Psoas muscle (tissue), 8 donors: ENCODE results near the gene MACROH2A1. TPM values are rescaled to one million over a fixed set of nuclear protein-coding genes. Genes with fewer than 3 reads are reported as not detected.

Experiments
- ATAC-seq, 4 donors: fragments of 200-7000 bp; cut with Tn5 transposase; one replicate each; pipeline ENCODE4 v1.9.1; 2020; ENCODE audit warnings: moderate library complexity in 3 of 4, mild to moderate bottlenecking in 2 of 4
- DNase-seq, 2 donors: peaks; one replicate each; pipeline ENCODE4 v3.0.0-alpha.2; 2020
- H3K27ac ChIP-seq: fragments of 200-600 bp; one replicate; pipeline ENCODE4 v1.8.0; 2022
- H3K27me3 ChIP-seq, 3 donors: fragments of 200-600 bp in 1 of 3; one replicate each; pipeline versions ENCODE4 v1.6.1 to v1.8.0; 2013 to 2022; ENCODE audit warnings: low read length in 2 of 3, mild to moderate bottlenecking in 2 of 3, moderate library complexity in 1 of 3; ENCODE audit not compliant: insufficient read depth in 3 of 3
- H3K36me3 ChIP-seq, 2 donors: fragments of 200-600 bp in 1 of 2; one replicate each; pipeline versions ENCODE4 v1.6.1 to v1.8.0; 2013 to 2022; ENCODE audit warnings: low read depth in 1 of 2, mild to moderate bottlenecking in 1 of 2, moderate library complexity in 1 of 2; ENCODE audit not compliant: insufficient read depth in 1 of 2
- H3K4me1 ChIP-seq: fragments of 200-600 bp; one replicate; pipeline ENCODE4 v1.8.0; 2022
- H3K4me3 ChIP-seq: fragments of 200-600 bp; one replicate; pipeline ENCODE4 v1.8.0; 2022; ENCODE audit warnings: mild to moderate bottlenecking
- H3K9me3 ChIP-seq: fragments of 200-600 bp; one replicate; pipeline ENCODE4 v1.8.0; 2022
- CTCF ChIP-seq: fragments of 200-600 bp; IDR thresholded peaks from one replicate; pipeline ENCODE4 v1.8.0; 2022; ENCODE audit warnings: antibody characterized with exemption
- WGBS, 3 donors: extraction: QIAGEN DNeasy Blood & Tissue Kit; methylation state at CpG; one replicate each; pipeline versions ENCODE4 v1.1.6 to v1.1.7; 2013; 5-methylcytosine and 5-hydroxymethylcytosine counted together
- intact Hi-C, 2 donors: fragments of 100-400 bp; cut with DNase I; formaldehyde crosslinking; loops; one replicate each; pipeline versions ENCODE4 v1.11.0 to v1.14.2; 2022
- polyA plus RNA-seq, 3 donors: library from polyadenylated mRNA; stranded (reverse); fragments of 200-250 nt; gene quantifications; one replicate each; pipeline ENCODE4 v1.2.3, GENCODE V29; 2013
- total RNA-seq, 4 donors: library from RNA; stranded (reverse); fragmentation: NEBNext Ultra II Directional in 2 of 4; extraction: Animal tissue kit (Norgen Biotek cat#: 25700) in 2 of 4; gene quantifications; one replicate each; pipeline versions ENCODE4 v1.2.1 to v1.2.4, GENCODE V29; 2021 to 2023
- donor health status: healthy with polysubstance abuse.
- donor health status: DM: no; HTN: no; CAD: no; lungs with moderate emphysema.
- donor health status: Bipolar disorder and iron deficiency.
- donor health status: healthy.
- donor health status: DM: yes; HTN: yes; CAD: no.
- donor health status: DM: no; HTN: no; CAD: no.
- donor health status: DM: no; HTN: no; CAD: no.
- donor health status: DM: yes; HTN: yes; CAD: no.

Gene MACROH2A1
- total and polyA plus RNA-seq, 7 donors = 57.8 to 127 (median 85.7) TPM

- Histone ChIP-seq H3K27me3 (no peaks in the 10 kb centered on the region), H3K9me3 (no peaks in the 10 kb centered on the region), H3K4me1 (peaks cover 5% of the 10 kb centered on the region), H3K36me3 (no peaks in the 10 kb centered on the region), H3K27ac (no peak overlapping the region), H3K4me3 (no peak overlapping the region)
- ATAC-seq = no peak
- intact Hi-C loops = no loop called here
- TF ChIP-seq CTCF = no peak
- 87 to 92% (median 88%) methylated on average over 8 of the region's 8 CpGs for WGBS, 3 donors
- DNase-seq = no peak
These were observed 75.8 kb downstream of the MACROH2A1 start for GRCh38 chr5:135323227-135323626.

DNA sequence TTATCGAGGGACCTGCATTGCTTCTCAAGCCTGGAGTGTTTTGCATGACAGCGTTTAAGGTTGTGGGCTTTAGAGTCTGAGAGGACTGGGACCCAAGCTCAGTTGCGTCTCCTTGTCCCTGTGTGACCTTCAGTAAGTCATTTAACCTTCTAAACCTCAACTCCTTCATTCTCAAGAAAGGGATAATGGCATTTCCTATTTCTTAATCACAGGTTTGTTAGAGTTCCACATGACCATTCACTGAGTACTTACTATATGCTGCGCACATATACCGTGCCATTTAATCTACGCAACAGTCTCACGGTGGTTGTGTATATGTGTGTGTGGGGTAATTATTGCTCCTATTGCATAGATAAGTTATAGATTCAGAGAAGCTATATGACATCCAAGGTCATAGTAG is 76.3 kb downstream of the MACROH2A1 start:
- no peak for ATAC-seq
- no peaks in the 10 kb centered on the region for H3K4me1 ChIP-seq
- no peaks in the 10 kb centered on the region for H3K27me3 ChIP-seq
- no peak for TF ChIP-seq CTCF
- no peak for DNase-seq
- intact Hi-C loops = no loop called here
- H3K9me3 ChIP-seq = no peaks in the 10 kb centered on the region
- H3K4me3 ChIP-seq = no peak overlapping the region
- H3K36me3 ChIP-seq = no peaks in the 10 kb centered on the region
- H3K27ac ChIP-seq = no peak overlapping the region
- 95 to 96% (median 96%) methylated on average over 7 of the region's 7 CpGs for WGBS, 3 donors

- Histone ChIP-seq H3K36me3 (no peaks in the 10 kb centered on the region), H3K4me1 (no peaks in the 10 kb centered on the region), H3K4me3 (no peak overlapping the region), H3K27ac (no peak overlapping the region), H3K9me3 (no peaks in the 10 kb centered on the region), H3K27me3 (no peaks in the 10 kb centered on the region)
- DNase-seq = no peak
- no peak for ATAC-seq
- TF ChIP-seq CTCF = no peak
- intact Hi-C loops = no loop called here
- 78 to 83% (median 82%) methylated on average over 4 of the region's 4 CpGs for WGBS, 3 donors
These were observed 76.8 kb downstream of the MACROH2A1 start for GRCh38 chr5:135322271-135322670.

DNA sequence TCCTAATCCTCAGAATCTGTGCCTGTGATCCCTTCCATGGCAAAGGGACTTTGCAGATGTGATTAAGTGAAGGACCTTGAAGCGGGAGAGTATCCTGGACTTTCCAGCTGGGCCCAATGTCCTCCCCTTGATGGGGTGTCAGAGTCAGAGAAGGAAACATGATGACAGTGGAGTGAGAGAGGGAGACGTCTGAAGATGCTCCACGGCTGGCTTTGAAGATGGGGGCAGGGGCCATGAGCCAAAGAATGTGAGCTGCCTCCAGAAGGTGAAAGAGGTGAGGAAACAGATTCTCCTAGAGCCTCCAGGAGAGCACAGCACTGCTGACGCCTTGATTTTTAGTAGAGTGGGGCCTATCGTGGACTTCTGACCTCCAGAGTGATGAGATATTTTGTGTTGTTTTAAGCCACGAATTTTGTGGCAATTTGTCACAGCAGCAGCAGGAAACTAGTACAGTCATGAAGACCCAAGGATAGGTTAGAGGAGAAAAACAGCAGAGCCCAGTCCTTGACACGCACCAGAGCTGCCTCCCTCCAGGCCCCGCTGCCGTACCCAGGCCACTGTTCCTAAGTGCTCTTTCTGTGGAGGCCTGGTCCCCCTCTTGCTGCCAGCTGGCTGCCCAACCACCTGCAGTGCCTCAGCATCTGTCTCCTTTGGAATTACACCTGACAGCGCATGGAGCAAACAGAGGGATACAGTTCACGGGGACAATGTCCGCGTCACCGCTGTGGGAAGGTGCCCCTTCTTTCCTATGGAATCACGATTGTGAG is 78.1 kb downstream of the MACROH2A1 start:
- Histone ChIP-seq H3K4me3 (no peak overlapping the region), H3K4me1 (no peaks in the 10 kb centered on the region), H3K9me3 (no peaks in the 10 kb centered on the region), H3K36me3 (no peaks in the 10 kb centered on the region), H3K27ac (no peak overlapping the region), H3K27me3 (no peaks in the 10 kb centered on the region)
- 89 to 90% (median 90%) methylated on average over 15 of the region's 15 CpGs for WGBS, 3 donors
- no peak for ATAC-seq
- intact Hi-C loops = no loop called here
- DNase-seq = no peak
- TF ChIP-seq CTCF = no peak
